DOHH2 (cell line): Measurements from ENCODE around the gene GCFC2.

ENCODE experiments used
- EZH2phosphoT487 ChIP-seq: fragments of 200-600 bp; sonication (generic); IDR thresholded peaks from 2 replicates; pipeline ENCODE4 v1.6.1; 2017; ENCODE audit warnings: borderline replicate concordance, mild to moderate bottlenecking, antibody characterized with exemption, low read length, moderate library complexity, mixed read lengths
- TF ChIP-seq, protein P1 (sequence below): fragments of 200-600 bp; sonication (generic); IDR thresholded peaks from one replicate; pipeline ENCODE4 v1.5.1; 2014; ENCODE audit warnings: antibody characterized with exemption, mild to moderate bottlenecking, low read depth, low read length; ENCODE audit not compliant: poor library complexity, severe bottlenecking

DNA sequence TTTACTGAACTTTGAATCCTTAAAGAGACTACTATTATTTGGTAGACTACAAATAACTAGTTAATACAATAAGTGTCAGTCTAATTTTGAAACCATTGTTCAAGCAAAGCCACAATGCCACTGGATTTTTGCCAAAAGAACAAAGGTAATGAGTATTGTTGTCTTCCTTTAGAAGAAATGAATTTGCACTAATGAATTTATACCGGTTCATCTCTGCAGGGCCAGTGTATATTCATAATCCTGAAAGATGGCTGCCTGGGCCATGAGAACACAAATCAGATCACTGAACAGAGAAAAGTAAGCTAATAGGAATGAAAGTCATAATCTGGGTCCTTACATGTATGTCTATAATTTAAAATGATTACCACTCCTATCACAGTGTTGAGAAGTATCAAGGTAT, 31.2 kb downstream of the GCFC2 start:
- TF ChIP-seq, protein P1, sequence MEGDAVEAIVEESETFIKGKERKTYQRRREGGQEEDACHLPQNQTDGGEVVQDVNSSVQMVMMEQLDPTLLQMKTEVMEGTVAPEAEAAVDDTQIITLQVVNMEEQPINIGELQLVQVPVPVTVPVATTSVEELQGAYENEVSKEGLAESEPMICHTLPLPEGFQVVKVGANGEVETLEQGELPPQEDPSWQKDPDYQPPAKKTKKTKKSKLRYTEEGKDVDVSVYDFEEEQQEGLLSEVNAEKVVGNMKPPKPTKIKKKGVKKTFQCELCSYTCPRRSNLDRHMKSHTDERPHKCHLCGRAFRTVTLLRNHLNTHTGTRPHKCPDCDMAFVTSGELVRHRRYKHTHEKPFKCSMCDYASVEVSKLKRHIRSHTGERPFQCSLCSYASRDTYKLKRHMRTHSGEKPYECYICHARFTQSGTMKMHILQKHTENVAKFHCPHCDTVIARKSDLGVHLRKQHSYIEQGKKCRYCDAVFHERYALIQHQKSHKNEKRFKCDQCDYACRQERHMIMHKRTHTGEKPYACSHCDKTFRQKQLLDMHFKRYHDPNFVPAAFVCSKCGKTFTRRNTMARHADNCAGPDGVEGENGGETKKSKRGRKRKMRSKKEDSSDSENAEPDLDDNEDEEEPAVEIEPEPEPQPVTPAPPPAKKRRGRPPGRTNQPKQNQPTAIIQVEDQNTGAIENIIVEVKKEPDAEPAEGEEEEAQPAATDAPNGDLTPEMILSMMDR: no peak
- TF ChIP-seq EZH2phosphoT487: no peak
